ENCODE data around the gene PPP3R1.

GRCh38 chr2:68235090-68235489 is 17.2 kb downstream of the PPP3R1 start:
- no peak for TF ChIP-seq CTCF (IDR thresholded peaks at IDR 0.05; ENCODE audit: low read depth, low read length, poor library complexity, severe bottlenecking)
- TF ChIP-seq EZH2phosphoT487 (IDR thresholded peaks at IDR 0.05; ENCODE audit: borderline replicate concordance, low read length), result no peak

Measured in DOHH2 (cell line).